ENCODE data around the gene TXNDC11.

The TXNDC11 gene

GRCh38 chr16:11688520-11688886 lies 54.2 kb downstream of the TXNDC11 start:
- no peak for DNase-seq (ENCODE audit: low spot score)

- DNase-seq (ENCODE audit: low spot score), result no peak
Observed at GRCh38 chr16:11687601-11688519, 54.8 kb downstream of the TXNDC11 start.

GRCh38 chr16:11686713-11687380 lies 55.8 kb downstream of the TXNDC11 start:
- no peak for DNase-seq (ENCODE audit: low spot score)

GRCh38 chr16:11685844-11686618 lies 56.6 kb downstream of the TXNDC11 start:
- no peak for DNase-seq (ENCODE audit: low spot score)

- no peak for DNase-seq (ENCODE audit: low spot score)
Observed at GRCh38 chr16:11684231-11685025, 58.2 kb downstream of the TXNDC11 start.

- no peak for DNase-seq (ENCODE audit: low spot score)
Observed at GRCh38 chr16:11683145-11683544, 59.5 kb downstream of the TXNDC11 start.

GRCh38 chr16:11682655-11683096 lies 60.0 kb downstream of the TXNDC11 start:
- no peak for DNase-seq (ENCODE audit: low spot score)

GRCh38 chr16:11681976-11682654 lies 60.5 kb downstream of the TXNDC11 start:
- DNase-seq (ENCODE audit: low spot score), result no peak

- no peak for DNase-seq (ENCODE audit: low spot score)
Observed at GRCh38 chr16:11681556-11681955, 61.1 kb downstream of the TXNDC11 start.

GRCh38 chr16:11679941-11680911 lies 62.4 kb downstream of the TXNDC11 start:
- DNase-seq (ENCODE audit: low spot score), result no peak

- DNase-seq (ENCODE audit: low spot score), result no peak
Observed at GRCh38 chr16:11679250-11679649, 63.4 kb downstream of the TXNDC11 start.

GRCh38 chr16:11677959-11678881 lies 64.4 kb downstream of the TXNDC11 start:
- no peak for DNase-seq (ENCODE audit: low spot score)

GRCh38 chr16:11677451-11677951 lies 65.2 kb downstream of the TXNDC11 start:
- DNase-seq (ENCODE audit: low spot score), result no peak

GRCh38 chr16:11676799-11677198 lies 65.9 kb downstream of the TXNDC11 start:
- DNase-seq (ENCODE audit: low spot score), result no peak

GRCh38 chr16:11675561-11676511 lies 66.8 kb downstream of the TXNDC11 start:
- no peak for DNase-seq (ENCODE audit: low spot score)

GRCh38 chr16:11674818-11675560 lies 67.7 kb downstream of the TXNDC11 start:
- no peak for DNase-seq (ENCODE audit: low spot score)
